Embryonic facial prominence (tissue), 1 donor: Measurements from ENCODE around the gene HNRNPLL.

ENCODE experiments used
- DNase-seq: peaks from one replicate; pipeline ENCODE4 v3.0.0-alpha.2; 2016; ENCODE audit errors: extremely low spot score

HNRNPLL gene

GRCh38 chr2:38528008-38528442 lies 74.7 kb downstream of the HNRNPLL start:
- DNase-seq = no peak

- no peak for DNase-seq
Measured at GRCh38 chr2:38527338-38528007, 75.3 kb downstream of the HNRNPLL start.

DNA sequence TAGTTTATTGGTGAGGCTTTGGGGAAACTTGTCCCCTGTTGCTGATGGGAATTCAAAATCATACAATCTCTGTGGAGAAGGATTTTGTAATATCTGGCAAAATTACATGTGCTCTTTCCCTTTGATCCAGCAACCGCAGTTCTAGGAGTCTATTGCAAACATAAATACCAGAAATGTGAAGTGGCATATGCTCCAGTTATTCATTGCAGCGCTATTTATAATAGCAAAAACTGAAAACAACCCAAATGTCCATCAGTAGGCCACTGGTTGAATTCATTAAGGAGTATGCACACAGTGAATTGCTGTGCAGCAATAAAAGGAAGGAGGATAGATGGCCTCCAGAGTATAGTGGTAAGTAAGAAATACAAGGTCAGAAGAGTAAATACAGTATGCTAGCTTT lies 76.5 kb downstream of the HNRNPLL start:
- DNase-seq = no peak

DNA sequence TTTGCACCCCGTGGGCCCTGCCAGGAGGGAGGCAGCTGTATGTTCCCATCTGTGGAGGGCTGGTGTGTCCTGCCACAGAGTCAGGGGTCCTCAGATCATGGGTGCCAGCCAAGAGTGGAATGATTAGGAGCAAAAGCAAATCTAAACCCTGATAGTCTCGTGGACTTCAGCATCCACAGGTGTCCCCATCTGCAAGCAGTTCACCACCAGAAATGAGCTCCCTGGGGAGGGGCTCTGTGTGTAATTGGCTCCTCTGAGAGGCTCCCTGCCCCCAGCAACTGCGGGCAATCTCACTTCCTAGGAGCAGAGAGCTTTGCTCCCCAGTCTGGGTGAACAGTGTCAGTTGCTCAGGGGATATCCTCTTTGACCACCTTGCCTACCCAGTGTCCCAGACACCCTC lies 78.1 kb downstream of the HNRNPLL start:
- DNase-seq = no peak

GRCh38 chr2:38523728-38524437 lies 78.8 kb downstream of the HNRNPLL start:
- DNase-seq = no peak

DNA sequence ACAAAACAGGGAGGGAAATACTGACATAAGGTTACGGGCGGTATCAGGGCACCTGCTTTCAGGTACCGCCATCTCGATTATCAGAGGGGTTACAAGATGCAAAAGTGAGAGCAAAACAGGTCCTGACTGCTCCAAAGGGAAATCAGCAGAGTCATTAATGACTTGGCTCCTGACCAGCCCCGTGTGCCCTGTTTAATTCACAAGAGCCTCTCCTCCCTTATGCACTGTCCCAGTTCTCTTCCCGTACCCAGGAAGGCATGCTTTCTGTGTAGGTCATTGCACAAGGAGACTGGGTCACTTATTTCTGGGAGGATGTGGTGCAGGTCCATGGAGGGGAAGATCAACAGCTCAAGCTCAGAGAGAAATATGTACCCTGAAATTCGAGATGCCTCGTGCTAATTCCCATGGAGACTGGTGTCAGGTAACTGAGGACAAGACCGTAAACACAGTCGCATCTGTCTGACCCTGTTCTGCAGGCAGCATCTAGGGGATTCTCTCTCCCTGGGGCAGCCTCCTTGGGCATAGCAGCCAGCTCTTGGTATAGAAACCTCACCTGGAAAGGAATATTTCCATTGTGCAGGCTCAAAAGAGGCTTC lies 79.9 kb downstream of the HNRNPLL start:
- DNase-seq = no peak

DNA sequence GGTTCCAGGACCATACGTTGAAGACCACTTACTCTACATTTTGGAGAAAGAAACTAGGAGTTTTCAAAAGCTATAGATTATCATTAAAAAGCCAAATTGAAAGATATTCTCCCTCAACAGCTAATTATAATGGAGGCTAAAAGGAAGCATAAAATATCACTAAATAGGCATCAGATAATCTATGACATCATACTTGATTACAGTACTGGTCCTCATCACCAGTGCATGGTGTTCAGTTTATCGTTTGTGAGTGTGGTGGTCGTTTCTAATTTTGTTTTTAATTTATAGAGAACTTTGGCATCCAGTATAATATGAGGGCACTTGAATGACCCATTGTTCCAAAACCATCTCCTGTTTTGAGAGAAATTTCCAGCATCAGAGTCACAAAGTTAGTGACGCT lies 80.9 kb downstream of the HNRNPLL start:
- no peak for DNase-seq

GRCh38 chr2:38517284-38517683 lies 85.4 kb downstream of the HNRNPLL start:
- no peak for DNase-seq

GRCh38 chr2:38516526-38516925 lies 86.2 kb downstream of the HNRNPLL start:
- no peak for DNase-seq

- DNase-seq = no peak
Measured at GRCh38 chr2:38516122-38516521, 86.6 kb downstream of the HNRNPLL start.

GRCh38 chr2:38515155-38516074 lies 87.3 kb downstream of the HNRNPLL start:
- no peak for DNase-seq

- DNase-seq = no peak
Measured at GRCh38 chr2:38514603-38515154, 88.0 kb downstream of the HNRNPLL start.

DNA sequence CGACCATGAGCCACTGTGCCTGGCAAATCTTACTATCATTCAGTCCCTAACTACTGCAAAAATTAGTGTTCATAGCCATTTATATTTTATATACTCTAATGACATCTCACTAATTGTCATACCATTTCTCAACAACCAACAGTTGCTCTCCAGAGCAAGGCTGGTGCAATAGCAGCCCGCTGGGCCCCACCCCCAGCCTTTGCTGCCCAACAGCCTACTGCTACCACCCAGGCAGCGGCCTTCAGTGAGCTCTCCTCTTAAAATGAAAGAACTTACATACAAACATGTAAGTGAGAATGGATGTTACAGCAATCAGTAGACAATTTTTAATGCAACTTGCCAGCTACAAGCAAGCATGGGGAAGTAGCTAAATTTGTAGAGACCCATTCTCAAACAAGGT lies 90.5 kb downstream of the HNRNPLL start:
- no peak for DNase-seq
